Measurements from ENCODE around the gene CGNL1. TPM values are rescaled to one million over a fixed set of nuclear protein-coding genes. Genes with fewer than 3 reads are reported as not detected.

The CGNL1 gene
- polyA plus RNA-seq, 2 donors, result 6.7 to 16.8 TPM

- Histone ChIP-seq H3K36me3 (ENCODE audit: control insufficient read depth in 2 of 2, insufficient read depth in 2 of 2, low read length in 1 of 2) (peaks cover 0 to 3% of the 10 kb centered on the region in 2 donors), H3K27ac (ENCODE audit: low read depth in 2 of 2, low read length in 1 of 2) (no peak overlapping the region), H3K4me1 (ENCODE audit: control insufficient read depth in 2 of 2, insufficient read depth in 2 of 2, low read length in 1 of 2) (no peaks in the 10 kb centered on the region), H3K9me3 (ENCODE audit: control insufficient read depth in 2 of 2, insufficient read depth in 1 of 2, low read depth in 1 of 2, low read length in 1 of 2) (no peaks in the 10 kb centered on the region), H3K27me3 (ENCODE audit: control insufficient read depth in 1 of 2, insufficient read depth in 2 of 2, low read length in 2 of 2) (no peaks in the 10 kb centered on the region), H3K4me3 (ENCODE audit: low read depth in 1 of 2, low read length in 2 of 2) (no peak overlapping the region)
- WGBS, 2 donors, result 85 to 87% methylated on average over 3 of the region's 3 CpGs
Observed at GRCh38 chr15:57440167-57440566, 63.9 kb downstream of the CGNL1 start.

DNA sequence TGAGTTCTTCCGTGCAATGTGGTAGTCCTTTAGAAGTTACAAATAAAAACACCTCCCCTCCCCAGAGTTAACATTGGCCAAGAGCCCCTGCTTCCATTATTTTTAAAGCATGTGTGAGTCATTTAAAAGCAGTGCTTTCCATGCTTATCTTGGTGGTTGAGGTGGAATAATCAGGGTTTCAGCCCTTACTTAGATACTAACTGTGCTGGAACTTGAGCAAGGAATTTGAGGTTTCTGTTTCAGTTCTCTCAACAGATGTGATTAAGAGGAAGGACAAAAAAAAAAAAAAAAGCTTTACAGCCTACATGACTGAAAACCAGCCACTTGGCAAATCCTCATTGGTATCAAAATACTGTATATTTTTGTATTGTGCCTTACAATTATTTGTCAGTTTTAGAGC is 64.5 kb downstream of the CGNL1 start:
- H3K27me3 ChIP-seq (ENCODE audit: control insufficient read depth in 1 of 2, insufficient read depth in 2 of 2, low read length in 2 of 2), result no peaks in the 10 kb centered on the region
- no peak overlapping the region for H3K27ac ChIP-seq (ENCODE audit: low read depth in 2 of 2, low read length in 1 of 2)
- no peaks in the 10 kb centered on the region for H3K4me1 ChIP-seq (ENCODE audit: control insufficient read depth in 2 of 2, insufficient read depth in 2 of 2, low read length in 1 of 2)
- no peaks in the 10 kb centered on the region for H3K9me3 ChIP-seq (ENCODE audit: control insufficient read depth in 2 of 2, insufficient read depth in 1 of 2, low read depth in 1 of 2, low read length in 1 of 2)
- peaks cover 0 to 3% of the 10 kb centered on the region in 2 donors for H3K36me3 ChIP-seq (ENCODE audit: control insufficient read depth in 2 of 2, insufficient read depth in 2 of 2, low read length in 1 of 2)
- 32 to 89% methylated on average over 1 of the region's 1 CpG for WGBS, 2 donors
- no peak overlapping the region for H3K4me3 ChIP-seq (ENCODE audit: low read depth in 1 of 2, low read length in 2 of 2)

- H3K9me3 ChIP-seq (ENCODE audit: control insufficient read depth in 2 of 2, insufficient read depth in 1 of 2, low read depth in 1 of 2, low read length in 1 of 2), result no peaks in the 10 kb centered on the region
- 91 to 92% methylated on average over 3 of the region's 3 CpGs for WGBS, 2 donors
- H3K27ac ChIP-seq (ENCODE audit: low read depth in 2 of 2, low read length in 1 of 2), result no peak overlapping the region
- no peaks in the 10 kb centered on the region for H3K27me3 ChIP-seq (ENCODE audit: control insufficient read depth in 1 of 2, insufficient read depth in 2 of 2, low read length in 2 of 2)
- H3K36me3 ChIP-seq (ENCODE audit: control insufficient read depth in 2 of 2, insufficient read depth in 2 of 2, low read length in 1 of 2), result peaks cover 0 to 3% of the 10 kb centered on the region in 2 donors
- H3K4me3 ChIP-seq (ENCODE audit: low read depth in 1 of 2, low read length in 2 of 2), result no peak overlapping the region
- H3K4me1 ChIP-seq (ENCODE audit: control insufficient read depth in 2 of 2, insufficient read depth in 2 of 2, low read length in 1 of 2), result no peaks in the 10 kb centered on the region
Observed at GRCh38 chr15:57442335-57442734, 66.0 kb downstream of the CGNL1 start.

DNA sequence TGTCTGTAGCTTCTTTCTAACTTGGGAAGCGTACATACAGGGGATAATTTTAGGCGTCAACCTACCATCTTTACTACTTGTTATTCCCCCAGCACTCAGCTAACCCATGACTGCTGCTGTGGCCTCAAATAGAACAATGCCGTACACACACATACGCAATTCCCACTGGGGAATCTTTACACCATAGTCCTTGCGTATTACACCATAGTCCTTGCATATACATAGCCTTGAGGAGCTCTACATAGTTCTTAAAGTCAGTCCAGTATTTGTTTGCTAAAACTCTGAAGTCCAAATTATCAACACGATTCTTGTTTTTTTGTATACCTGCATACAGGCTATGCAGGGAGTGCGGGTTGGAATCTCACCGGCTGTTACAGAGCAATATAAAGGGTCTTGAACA is 67.2 kb downstream of the CGNL1 start:
- peaks cover 0 to 3% of the 10 kb centered on the region in 2 donors for H3K36me3 ChIP-seq (ENCODE audit: control insufficient read depth in 2 of 2, insufficient read depth in 2 of 2, low read length in 1 of 2)
- H3K4me3 ChIP-seq (ENCODE audit: low read depth in 1 of 2, low read length in 2 of 2), result no peak overlapping the region
- H3K9me3 ChIP-seq (ENCODE audit: control insufficient read depth in 2 of 2, insufficient read depth in 1 of 2, low read depth in 1 of 2, low read length in 1 of 2), result no peaks in the 10 kb centered on the region
- no peaks in the 10 kb centered on the region for H3K4me1 ChIP-seq (ENCODE audit: control insufficient read depth in 2 of 2, insufficient read depth in 2 of 2, low read length in 1 of 2)
- no peak overlapping the region for H3K27ac ChIP-seq (ENCODE audit: low read depth in 2 of 2, low read length in 1 of 2)
- 90 to 95% methylated on average over 8 of the region's 8 CpGs for WGBS, 2 donors
- H3K27me3 ChIP-seq (ENCODE audit: control insufficient read depth in 1 of 2, insufficient read depth in 2 of 2, low read length in 2 of 2), result no peaks in the 10 kb centered on the region

- WGBS, 2 donors, result 72 to 73% methylated on average over 5 of the region's 5 CpGs
Observed at GRCh38 chr15:57444877-57445513, 68.7 kb downstream of the CGNL1 start.

DNA sequence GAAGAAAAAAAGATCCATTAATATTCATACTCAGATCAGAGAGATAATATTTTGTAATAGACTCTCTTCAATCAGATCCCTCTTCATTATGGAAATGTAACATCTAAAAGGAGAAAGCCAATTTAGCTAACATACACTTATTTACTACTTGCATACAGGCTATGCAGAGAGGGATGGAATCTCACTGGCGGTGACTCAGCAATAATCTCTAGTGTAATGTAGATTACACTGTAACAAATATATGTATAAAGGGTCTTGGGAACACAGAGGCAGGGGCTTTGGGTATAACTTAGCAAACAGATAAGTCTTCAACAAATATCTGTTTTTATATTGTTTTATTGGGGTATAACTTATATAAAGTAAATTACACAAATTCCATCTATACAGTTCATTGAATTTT is 69.6 kb downstream of the CGNL1 start:
- Histone ChIP-seq H3K27me3 (ENCODE audit: control insufficient read depth in 1 of 2, insufficient read depth in 2 of 2, low read length in 2 of 2) (no peaks in the 10 kb centered on the region), H3K27ac (ENCODE audit: low read depth in 2 of 2, low read length in 1 of 2) (no peak overlapping the region), H3K9me3 (ENCODE audit: control insufficient read depth in 2 of 2, insufficient read depth in 1 of 2, low read depth in 1 of 2, low read length in 1 of 2) (no peaks in the 10 kb centered on the region), H3K4me3 (ENCODE audit: low read depth in 1 of 2, low read length in 2 of 2) (no peak overlapping the region), H3K36me3 (ENCODE audit: control insufficient read depth in 2 of 2, insufficient read depth in 2 of 2, low read length in 1 of 2) (peaks cover 0 to 3% of the 10 kb centered on the region in 2 donors), H3K4me1 (ENCODE audit: control insufficient read depth in 2 of 2, insufficient read depth in 2 of 2, low read length in 1 of 2) (no peaks in the 10 kb centered on the region)
- 92 to 98% methylated on average over 1 of the region's 1 CpG for WGBS, 2 donors

More at GRCh38 chr15:57444877-57445513, 68.7 kb downstream of the CGNL1 start:
- peaks cover 0 to 3% of the 10 kb centered on the region in 2 donors for H3K36me3 ChIP-seq (ENCODE audit: control insufficient read depth in 2 of 2, insufficient read depth in 2 of 2, low read length in 1 of 2)
- H3K27ac ChIP-seq (ENCODE audit: low read depth in 2 of 2, low read length in 1 of 2), result no peak overlapping the region
- H3K9me3 ChIP-seq (ENCODE audit: control insufficient read depth in 2 of 2, insufficient read depth in 1 of 2, low read depth in 1 of 2, low read length in 1 of 2), result no peaks in the 10 kb centered on the region
- H3K4me3 ChIP-seq (ENCODE audit: low read depth in 1 of 2, low read length in 2 of 2), result no peak overlapping the region
- H3K27me3 ChIP-seq (ENCODE audit: control insufficient read depth in 1 of 2, insufficient read depth in 2 of 2, low read length in 2 of 2), result no peaks in the 10 kb centered on the region
- no peaks in the 10 kb centered on the region for H3K4me1 ChIP-seq (ENCODE audit: control insufficient read depth in 2 of 2, insufficient read depth in 2 of 2, low read length in 1 of 2)

DNA sequence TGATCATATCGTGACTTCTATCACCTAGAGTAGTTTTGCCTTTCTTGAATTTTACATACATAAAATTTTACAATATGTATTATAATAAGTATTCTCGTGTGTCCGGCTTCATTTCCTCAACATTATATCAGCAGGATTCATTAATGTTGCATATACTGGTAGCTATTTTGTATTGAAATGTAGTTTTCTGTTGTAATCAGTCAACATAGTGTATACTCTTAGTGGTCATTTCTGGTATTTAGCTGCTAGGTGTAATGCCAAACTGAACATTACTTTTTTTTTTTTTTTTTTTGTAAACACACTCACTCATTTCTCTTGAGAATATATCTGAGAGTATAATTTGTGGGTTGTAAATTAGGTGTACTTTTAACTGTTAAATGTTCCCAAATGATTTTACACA is 70.1 kb downstream of the CGNL1 start:
- Histone ChIP-seq H3K27ac (ENCODE audit: low read depth in 2 of 2, low read length in 1 of 2) (no peak overlapping the region), H3K4me3 (ENCODE audit: low read depth in 1 of 2, low read length in 2 of 2) (no peak overlapping the region), H3K27me3 (ENCODE audit: control insufficient read depth in 1 of 2, insufficient read depth in 2 of 2, low read length in 2 of 2) (no peaks in the 10 kb centered on the region), H3K4me1 (ENCODE audit: control insufficient read depth in 2 of 2, insufficient read depth in 2 of 2, low read length in 1 of 2) (no peaks in the 10 kb centered on the region), H3K9me3 (ENCODE audit: control insufficient read depth in 2 of 2, insufficient read depth in 1 of 2, low read depth in 1 of 2, low read length in 1 of 2) (no peaks in the 10 kb centered on the region), H3K36me3 (ENCODE audit: control insufficient read depth in 2 of 2, insufficient read depth in 2 of 2, low read length in 1 of 2) (peaks cover 0 to 3% of the 10 kb centered on the region in 2 donors)
- WGBS, 2 donors, result 87 to 93% methylated on average over 3 of the region's 3 CpGs

- no peak overlapping the region for H3K4me3 ChIP-seq (ENCODE audit: low read depth in 1 of 2, low read length in 2 of 2)
- no peak overlapping the region for H3K27ac ChIP-seq (ENCODE audit: low read depth in 2 of 2, low read length in 1 of 2)
- H3K9me3 ChIP-seq (ENCODE audit: control insufficient read depth in 2 of 2, insufficient read depth in 1 of 2, low read depth in 1 of 2, low read length in 1 of 2), result no peaks in the 10 kb centered on the region
- no peaks in the 10 kb centered on the region for H3K36me3 ChIP-seq (ENCODE audit: control insufficient read depth in 2 of 2, insufficient read depth in 2 of 2, low read length in 1 of 2)
- no peaks in the 10 kb centered on the region for H3K27me3 ChIP-seq (ENCODE audit: control insufficient read depth in 1 of 2, insufficient read depth in 2 of 2, low read length in 2 of 2)
- no peaks in the 10 kb centered on the region for H3K4me1 ChIP-seq (ENCODE audit: control insufficient read depth in 2 of 2, insufficient read depth in 2 of 2, low read length in 1 of 2)
Observed at GRCh38 chr15:57451555-57451954, 75.2 kb downstream of the CGNL1 start.

- 85 to 87% methylated on average over 11 of the region's 11 CpGs for WGBS, 2 donors
- Histone ChIP-seq H3K4me1 (ENCODE audit: control insufficient read depth in 2 of 2, insufficient read depth in 2 of 2, low read length in 1 of 2) (no peaks in the 10 kb centered on the region), H3K27me3 (ENCODE audit: control insufficient read depth in 1 of 2, insufficient read depth in 2 of 2, low read length in 2 of 2) (no peaks in the 10 kb centered on the region), H3K4me3 (ENCODE audit: low read depth in 1 of 2, low read length in 2 of 2) (no peak overlapping the region), H3K27ac (ENCODE audit: low read depth in 2 of 2, low read length in 1 of 2) (no peak overlapping the region), H3K9me3 (ENCODE audit: control insufficient read depth in 2 of 2, insufficient read depth in 1 of 2, low read depth in 1 of 2, low read length in 1 of 2) (no peaks in the 10 kb centered on the region), H3K36me3 (ENCODE audit: control insufficient read depth in 2 of 2, insufficient read depth in 2 of 2, low read length in 1 of 2) (no peaks in the 10 kb centered on the region)
Observed at GRCh38 chr15:57452090-57452754, 75.9 kb downstream of the CGNL1 start.

DNA sequence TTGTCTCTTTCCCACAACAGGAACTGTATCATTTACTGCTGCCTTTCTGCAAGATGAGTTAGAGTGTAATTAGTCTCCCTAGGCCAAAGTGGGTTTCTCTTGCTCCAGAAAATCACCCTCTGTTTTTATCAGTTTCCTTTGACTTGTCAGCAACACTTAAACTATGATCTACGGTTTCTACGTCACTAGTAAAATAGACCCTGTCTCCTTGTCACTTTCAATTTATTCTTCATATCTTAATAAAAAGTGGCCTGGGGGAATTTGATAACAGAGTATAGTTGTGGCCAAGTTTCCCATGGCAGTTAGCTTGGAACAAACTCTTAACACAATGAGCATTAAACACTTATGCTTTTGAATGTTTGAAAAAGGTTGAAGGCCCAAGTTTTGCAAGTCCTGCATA is 79.6 kb downstream of the CGNL1 start:
- H3K9me3 ChIP-seq (ENCODE audit: control insufficient read depth in 2 of 2, insufficient read depth in 1 of 2, low read depth in 1 of 2, low read length in 1 of 2), result no peaks in the 10 kb centered on the region
- no peaks in the 10 kb centered on the region for H3K36me3 ChIP-seq (ENCODE audit: control insufficient read depth in 2 of 2, insufficient read depth in 2 of 2, low read length in 1 of 2)
- WGBS, 2 donors, result 81 to 93% methylated on average over 2 of the region's 2 CpGs
- no peak overlapping the region for H3K27ac ChIP-seq (ENCODE audit: low read depth in 2 of 2, low read length in 1 of 2)
- H3K27me3 ChIP-seq (ENCODE audit: control insufficient read depth in 1 of 2, insufficient read depth in 2 of 2, low read length in 2 of 2), result no peaks in the 10 kb centered on the region
- H3K4me3 ChIP-seq (ENCODE audit: low read depth in 1 of 2, low read length in 2 of 2), result no peak overlapping the region
- no peaks in the 10 kb centered on the region for H3K4me1 ChIP-seq (ENCODE audit: control insufficient read depth in 2 of 2, insufficient read depth in 2 of 2, low read length in 1 of 2)

Measured in esophagus (tissue), 2 donors.